Body of pancreas (tissue), 4 donors: Measurements from ENCODE around the gene AKAP6.

Experiments used
- POLR2A ChIP-seq, 3 donors: fragments of 450-650 bp; IDR thresholded peaks; one replicate each; pipeline ENCODE4 v1.6.1; 2016; ENCODE audit warnings: antibody characterized with exemption in 3 of 3, mild to moderate bottlenecking in 2 of 3
- TF ChIP-seq, protein P1 (sequence below), 7 experiments: fragments of 450-650 bp in 4 of 7; fragments of 200-600 bp in 3 of 7; sonication (generic) in 3 of 7; IDR thresholded peaks; one replicate each; pipeline ENCODE4 v1.5.1; 2016 to 2019; ENCODE audit warnings: antibody characterized with exemption in 7 of 7

GRCh38 chr14:32422440-32422839, 93.3 kb downstream of the AKAP6 start:
- TF ChIP-seq, protein P1, sequence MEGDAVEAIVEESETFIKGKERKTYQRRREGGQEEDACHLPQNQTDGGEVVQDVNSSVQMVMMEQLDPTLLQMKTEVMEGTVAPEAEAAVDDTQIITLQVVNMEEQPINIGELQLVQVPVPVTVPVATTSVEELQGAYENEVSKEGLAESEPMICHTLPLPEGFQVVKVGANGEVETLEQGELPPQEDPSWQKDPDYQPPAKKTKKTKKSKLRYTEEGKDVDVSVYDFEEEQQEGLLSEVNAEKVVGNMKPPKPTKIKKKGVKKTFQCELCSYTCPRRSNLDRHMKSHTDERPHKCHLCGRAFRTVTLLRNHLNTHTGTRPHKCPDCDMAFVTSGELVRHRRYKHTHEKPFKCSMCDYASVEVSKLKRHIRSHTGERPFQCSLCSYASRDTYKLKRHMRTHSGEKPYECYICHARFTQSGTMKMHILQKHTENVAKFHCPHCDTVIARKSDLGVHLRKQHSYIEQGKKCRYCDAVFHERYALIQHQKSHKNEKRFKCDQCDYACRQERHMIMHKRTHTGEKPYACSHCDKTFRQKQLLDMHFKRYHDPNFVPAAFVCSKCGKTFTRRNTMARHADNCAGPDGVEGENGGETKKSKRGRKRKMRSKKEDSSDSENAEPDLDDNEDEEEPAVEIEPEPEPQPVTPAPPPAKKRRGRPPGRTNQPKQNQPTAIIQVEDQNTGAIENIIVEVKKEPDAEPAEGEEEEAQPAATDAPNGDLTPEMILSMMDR (IDR thresholded peaks at IDR 0.05), result no peak
- TF ChIP-seq POLR2A (IDR thresholded peaks at IDR 0.05), result no peak
